ENCODE results near the gene ZNF800.

- TF ChIP-seq TAF1 (IDR thresholded peaks at IDR 0.05; ENCODE audit: borderline replicate concordance, insufficient read depth, low read length) (no peak), POLR2AphosphoS5 (IDR thresholded peaks at IDR 0.05; ENCODE audit: low read depth, low read length) (no peak)
Measured at GRCh38 chr7:127365164-127365956, 27.1 kb downstream of the ZNF800 start.

All from PFSK-1 (cell line).